NCI-H2081 treated with DMSO at 0.1 percent for 48 hours (cell line): ENCODE measurements around the gene CGB1.
A peak's percentile ranks its signal among the peaks of the same experiment; 100 is the strongest.

ENCODE experiments used
- DNase-seq: peaks from one replicate; lab custom pipeline; 2025; lab: John Stamatoyannopoulos, UW

The CGB1 gene

GRCh38 chr19:48994035-48994386, 42.7 kb downstream of the CGB1 start:
- no peak for DNase-seq

- DNase-seq = peak; percentile 95
Measured at GRCh38 chr19:48993175-48994034, 43.3 kb downstream of the CGB1 start, which contains the start of the genes GYS1 and RUVBL2. GYS1 (minus strand) TSS chr19:48993309; CDS start chr19:48993112, 197 bp downstream. RUVBL2 (plus strand) TSS chr19:48993887; CDS start chr19:48993912, 25 bp downstream.

- DNase-seq = no peak
Measured at GRCh38 chr19:48992581-48993174, 44.0 kb downstream of the CGB1 start.

GRCh38 chr19:48991873-48992580, 44.7 kb downstream of the CGB1 start:
- DNase-seq = no peak

GRCh38 chr19:48991011-48991609, 45.6 kb downstream of the CGB1 start:
- DNase-seq = no peak

- DNase-seq = no peak
Measured at GRCh38 chr19:48990400-48990799, 46.3 kb downstream of the CGB1 start.

GRCh38 chr19:48989701-48990291, 46.9 kb downstream of the CGB1 start:
- no peak for DNase-seq

GRCh38 chr19:48988860-48989259, 47.8 kb downstream of the CGB1 start:
- no peak for DNase-seq

- no peak for DNase-seq
Measured at GRCh38 chr19:48988286-48988685, 48.4 kb downstream of the CGB1 start.

- no peak for DNase-seq
Measured at GRCh38 chr19:48987323-48987722, 49.4 kb downstream of the CGB1 start.

- DNase-seq = no peak
Measured at GRCh38 chr19:48986211-48986610, 50.5 kb downstream of the CGB1 start.

- no peak for DNase-seq
Measured at GRCh38 chr19:48985711-48986110, 51.0 kb downstream of the CGB1 start.
